HepG2 (cell line): ENCODE data around the gene MPC1. TPM values are rescaled to one million over a fixed set of nuclear protein-coding genes. Genes with fewer than 3 reads are reported as not detected.

ENCODE experiments used
- ATAC-seq: fragments of 200-7000 bp; cut with Tn5 transposase; 3 replicates; pipeline ENCODE4 v1.9.1; 2020; ENCODE audit warnings: mild to moderate bottlenecking, moderate library complexity
- BruUV-seq: library from RNA; stranded (reverse); fragments of 400-500 nt; replicated peaks from 2 replicates; lab custom pipeline; 2021; lab: Mats Ljungman, UMichigan
- CTCF ChIA-PET: fragments of 300-600 bp; formaldehyde crosslinking; extraction: SDS; loops from one replicate; lab custom pipeline; 2021; ENCODE audit warnings: low total read pairs, inconsistent platforms, low intra/inter-chr PET ratio; lab: Yijun Ruan, JAX
- POLR2A ChIA-PET: fragments of 350-600 bp; sonication (Branson Sonifier 250); formaldehyde crosslinking; loops from one replicate; lab custom pipeline; 2020; ENCODE audit warnings: antibody characterized with exemption, inconsistent platforms; lab: Yijun Ruan, JAX
- DNase-seq: peaks from one replicate; pipeline ENCODE4 v3.0.0-alpha.2; 2015; ENCODE audit warnings: low spot score
- FAIRE-seq: peaks from 3 replicates; lab custom pipeline; 2011; peaks lifted over from hg19 to GRCh38; lab: Jason Lieb, UNC
- H2AFZ ChIP-seq: one replicate; pipeline ENCODE4 v1.6.1; 2011; ENCODE audit warnings: low read length, inconsistent platforms
- H3K27ac ChIP-seq: fragments of 300-600 bp; 3 replicates; pipeline ENCODE4 v1.8.0; 2011; ENCODE audit warnings: mixed run types, mild to moderate bottlenecking, mixed read lengths, low read length, inconsistent platforms; ENCODE audit not compliant: insufficient read depth; ENCODE audit errors: extremely low read length
- H3K27me3 ChIP-seq, 2 experiments: fragments of 200-600 bp in 1 of 2; 2 replicates in 1 of 2; 3 replicates in 1 of 2; pipeline versions ENCODE4 v1.6.0 to v1.8.0; 2011; ENCODE audit warnings: low read length in 2 of 2, mild to moderate bottlenecking in 2 of 2, moderate library complexity in 2 of 2, inconsistent platforms in 1 of 2; ENCODE audit not compliant: insufficient read depth in 2 of 2, control insufficient read depth in 1 of 2
- H3K36me3 ChIP-seq, 2 experiments: fragments of 200-600 bp in 1 of 2; replicated peaks in 1 of 2; 2 replicates in 1 of 2; 3 replicates in 1 of 2; pipeline versions ENCODE4 v1.5.1 to v1.8.0; 2011; ENCODE audit warnings: low read length in 2 of 2, inconsistent platforms in 1 of 2; ENCODE audit not compliant: insufficient read depth in 2 of 2, control insufficient read depth in 1 of 2
- H3K4me1 ChIP-seq: 2 replicates; pipeline ENCODE4 v1.5.1; 2012; ENCODE audit warnings: low read length, inconsistent platforms; ENCODE audit not compliant: insufficient read depth
- H3K4me2 ChIP-seq: 2 replicates; pipeline ENCODE4 v1.6.0; 2011; ENCODE audit warnings: low read depth, low read length, inconsistent platforms
- H3K4me3 ChIP-seq, 3 experiments: fragments of 200-600 bp in 1 of 3; sonication (generic), shearing (Covaris generic) in 1 of 3; replicated peaks in 1 of 3; 2 replicates each; pipeline ENCODE4 v1.5.1; 2011 to 2016; ENCODE audit warnings: low read length in 3 of 3, inconsistent platforms in 2 of 3, low read depth in 2 of 3, mild to moderate bottlenecking in 2 of 3, control low read depth in 1 of 3, mixed read lengths in 1 of 3; ENCODE audit not compliant: insufficient read depth in 1 of 3
- H3K79me2 ChIP-seq: one replicate; pipeline ENCODE4 v1.6.1; 2011; ENCODE audit warnings: low read length, inconsistent platforms; ENCODE audit not compliant: insufficient read depth
- H3K9ac ChIP-seq: 2 replicates; pipeline ENCODE4 v1.6.0; 2011; ENCODE audit warnings: mild to moderate bottlenecking, low read depth, low read length, inconsistent platforms; ENCODE audit not compliant: insufficient read depth
- H3K9me3 ChIP-seq: 2 replicates; pipeline ENCODE4 v1.5.1; 2012; ENCODE audit warnings: mild to moderate bottlenecking, low read length
- H4K20me1 ChIP-seq: 2 replicates; pipeline ENCODE4 v1.6.0; 2011; ENCODE audit warnings: inconsistent platforms, mild to moderate bottlenecking, low read length, moderate library complexity; ENCODE audit not compliant: insufficient read depth
- ARID2 ChIP-seq: sonication (generic); formaldehyde crosslinking; IDR thresholded peaks from 2 replicates; pipeline ENCODE4 v1.8.1; 2022; ENCODE audit warnings: mild to moderate bottlenecking, missing genetic modification reagents, borderline replicate concordance
- GZF1 ChIP-seq: sonication (generic); formaldehyde crosslinking; IDR thresholded peaks from 2 replicates; pipeline ENCODE4 v1.5.1; 2020; ENCODE audit warnings: mild to moderate bottlenecking, missing genetic modification reagents
- IRF1 ChIP-seq: sonication (generic); formaldehyde crosslinking; IDR thresholded peaks from 2 replicates; pipeline ENCODE4 v1.4.0; 2020; ENCODE audit warnings: low read depth, mild to moderate bottlenecking, missing genetic modification reagents
- RXRB ChIP-seq: IDR thresholded peaks from 2 replicates; pipeline ENCODE4 v1.6.1; 2016; ENCODE audit warnings: borderline replicate concordance, missing genetic modification reagents, missing compliant biosample characterization
- SATB2 ChIP-seq: sonication (generic); formaldehyde crosslinking; IDR thresholded peaks from 2 replicates; pipeline ENCODE4 v1.5.0; 2020; ENCODE audit warnings: missing genetic modification reagents
- SRF ChIP-seq: IDR thresholded peaks from 2 replicates; pipeline ENCODE4 v1.6.1; 2011; ENCODE audit warnings: mild to moderate bottlenecking, low read depth, low read length, moderate library complexity
- ZBTB1 ChIP-seq: sonication (generic); formaldehyde crosslinking; IDR thresholded peaks from 2 replicates; pipeline ENCODE4 v1.4.0; 2020; ENCODE audit warnings: missing genetic modification reagents, borderline replicate concordance
- ZBTB4 ChIP-seq: sonication (generic); formaldehyde crosslinking; IDR thresholded peaks from 2 replicates; pipeline ENCODE4 v1.4.0; 2020; ENCODE audit warnings: missing genetic modification reagents, mild to moderate bottlenecking, borderline replicate concordance
- ZMYM3 ChIP-seq: sonication (generic); formaldehyde crosslinking; IDR thresholded peaks from 2 replicates; pipeline ENCODE4 v1.5.1; 2020; ENCODE audit warnings: mild to moderate bottlenecking, missing genetic modification reagents
- ZNF296 ChIP-seq: sonication (generic); formaldehyde crosslinking; conservative IDR thresholded peaks from 2 replicates; pipeline ENCODE4 v1.5.0; 2020; ENCODE audit warnings: mild to moderate bottlenecking, missing genetic modification reagents
- ZNF382 ChIP-seq: sonication (generic); formaldehyde crosslinking; IDR thresholded peaks from 2 replicates; pipeline ENCODE4 v1.5.0; 2020; ENCODE audit warnings: missing genetic modification reagents, mild to moderate bottlenecking, borderline replicate concordance
- ZNF484 ChIP-seq: sonication (generic); formaldehyde crosslinking; IDR thresholded peaks from 2 replicates; pipeline ENCODE4 v1.5.1; 2020; ENCODE audit warnings: mild to moderate bottlenecking, low read depth, missing genetic modification reagents, borderline replicate concordance
- ZNF619 ChIP-seq: sonication (generic); formaldehyde crosslinking; IDR thresholded peaks from 2 replicates; pipeline ENCODE4 v1.4.0; 2020; ENCODE audit warnings: mild to moderate bottlenecking, missing genetic modification reagents
- ZNF839 ChIP-seq: sonication (generic); formaldehyde crosslinking; IDR thresholded peaks from 2 replicates; pipeline ENCODE4 v1.4.0; 2020; ENCODE audit warnings: missing genetic modification reagents, mild to moderate bottlenecking, borderline replicate concordance
- WGBS: methylation state at CpG from one replicate; pipeline ENCODE4 v1.1.6; 2017; ENCODE audit warnings: low lambda C conversion rate; 5-methylcytosine and 5-hydroxymethylcytosine counted together
- in situ Hi-C: cut with HindIII; loops from 2 replicates; pipeline ENCODE4 v1.10.0; 2017; ENCODE audit warnings: low pct_unique_long_range_greater_than_20kb; ENCODE audit not compliant: extremely low pct_ligation_motif_present
- intact Hi-C: fragments of 100-400 bp; cut with micrococcal nuclease; formaldehyde crosslinking; loops from one replicate; pipeline ENCODE4 v1.10.0; 2022; ENCODE audit not compliant: unreplicated experiment
- polyA plus RNA-seq, 8 experiments: library from polyadenylated mRNA; depleted of rRNA in 3 of 8; stranded (reverse) in 7 of 8; unstranded in 1 of 8; fragments of >200 nt; fragmentation: Illumina TruSeq in 4 of 8; extraction: Trizol in 4 of 8; gene quantifications; 2 replicates each; pipeline versions ENCODE4 v1.2.1 to v1.2.3, GENCODE V29; 2011 to 2016; ENCODE audit warnings: low read depth in 4 of 8, missing spikeins in 1 of 8, mixed read lengths in 1 of 8; ENCODE audit not compliant: insufficient read depth in 1 of 8
- total RNA-seq, 5 experiments: library from RNA; depleted of rRNA; stranded (reverse); fragments of >200 nt; fragmentation: Illumina TruSeq; extraction: Trizol; gene quantifications; 2 replicates each; pipeline ENCODE4 v1.2.3, GENCODE V29; 2016; ENCODE audit warnings: low read depth in 1 of 5

The MPC1 gene
- total and polyA plus RNA-seq, 2 of the 13 experiments (the other 11 are each of a cell fraction or from before 2014, with no cell fraction given): 189 to 214 TPM

- intact Hi-C loops: no loop called here
- CTCF ChIA-PET: no interaction called here
- TF ChIP-seq IRF1 (CRISPR knock-in tag) (no peak), SATB2 (CRISPR knock-in tag) (no peak), ZNF382 (CRISPR knock-in tag) (no peak), ZBTB4 (CRISPR knock-in tag) (no peak), GZF1 (CRISPR knock-in tag) (no peak), ARID2 (CRISPR knock-in tag) (no peak), ZNF619 (no peak), ZNF839 (CRISPR knock-in tag) (no peak), SRF (no peak), ZNF296 (CRISPR knock-in tag) (no peak), ZMYM3 (CRISPR knock-in tag) (no peak), ZBTB1 (CRISPR knock-in tag) (no peak), RXRB (CRISPR knock-in tag) (no peak), ZNF484 (CRISPR knock-in tag) (no peak)
- ATAC-seq (no peak), FAIRE-seq (no peak), DNase-seq (no peak)
- Histone ChIP-seq H3K4me2 (no peak overlapping the region), H3K27ac (no peak overlapping the region), H3K27me3 (no peaks in the 10 kb centered on the region), H3K79me2 (peaks cover 13% of the 10 kb centered on the region), H3K9me3 (no peaks in the 10 kb centered on the region), H3K36me3 (peaks cover 6 to 30% of the 10 kb centered on the region in 2 experiments), H4K20me1 (no peaks in the 10 kb centered on the region), H3K4me1 (peaks cover 13% of the 10 kb centered on the region), H3K4me3 (no peak overlapping the region), H2AFZ (no peak overlapping the region), H3K9ac (no peak overlapping the region)
- POLR2A ChIA-PET: no interaction called here
- BruUV-seq: no TSS peak
- in situ Hi-C loops: loop anchor here (5.0 kb wide), 1 partner anchor 37 kb away; no protein-coding TSS in a partner anchor
- WGBS: 97% methylated on average over 3 of the region's 3 CpGs
Measured at GRCh38 chr6:166369782-166370181, 13.0 kb downstream of the MPC1 start.
